ENCODE results near the gene UGT1A4.

UGT1A4 gene

GRCh38 chr2:233718552-233718951 is at the start of gene UGT1A4:
Gene UGT1A4, plus strand, starts transcription at chr2:233718736. Its CDS starts 85 bp downstream, at chr2:233718821.
- H3K27ac ChIP-seq (ENCODE audit: low read length) = no peak within 1 kb of the TSS
- no peaks in the 10 kb centered on the region for H3K9me3 ChIP-seq (ENCODE audit: control insufficient read depth, low read depth, low read length)
- H3K27me3 ChIP-seq (ENCODE audit: control insufficient read depth, insufficient read depth, low read length) = no peaks in the 10 kb centered on the region
- H3K9ac ChIP-seq (ENCODE audit: low read length) = no peak within 1 kb of the TSS
- no peaks in the 10 kb centered on the region for H3K36me3 ChIP-seq (ENCODE audit: control insufficient read depth, low read depth, low read length)
- no peaks in the 10 kb centered on the region for H3K4me1 ChIP-seq (ENCODE audit: control insufficient read depth, low read depth, low read length)
- H3K4me3 ChIP-seq (ENCODE audit: low read length) = no peak within 1 kb of the TSS

- Histone ChIP-seq H3K9me3 (ENCODE audit: control insufficient read depth, low read depth, low read length) (no peaks in the 10 kb centered on the region), H3K27me3 (ENCODE audit: control insufficient read depth, insufficient read depth, low read length) (no peaks in the 10 kb centered on the region), H3K4me1 (ENCODE audit: control insufficient read depth, low read depth, low read length) (peaks cover 4% of the 10 kb centered on the region), H3K9ac (ENCODE audit: low read length) (no peak within 1 kb of the TSS), H3K4me3 (ENCODE audit: low read length) (no peak within 1 kb of the TSS), H3K27ac (ENCODE audit: low read length) (no peak within 1 kb of the TSS), H3K36me3 (ENCODE audit: control insufficient read depth, low read depth, low read length) (no peaks in the 10 kb centered on the region)
Measured at GRCh38 chr2:233671290-233672161, 47.0 kb upstream of the UGT1A4 start, which contains the start of gene UGT1A9. Gene UGT1A9, plus strand, starts transcription at chr2:233671898. Its CDS starts 37 bp downstream, at chr2:233671935.

GRCh38 chr2:233672886-233673285 is 45.6 kb upstream of the UGT1A4 start:
- Histone ChIP-seq H3K27ac (ENCODE audit: low read length) (no peak overlapping the region), H3K36me3 (ENCODE audit: control insufficient read depth, low read depth, low read length) (no peaks in the 10 kb centered on the region)

GRCh38 chr2:233673896-233674295 is 44.6 kb upstream of the UGT1A4 start:
- no peak overlapping the region for H3K27ac ChIP-seq (ENCODE audit: low read length)
- H3K9me3 ChIP-seq (ENCODE audit: control insufficient read depth, low read depth, low read length) = no peaks in the 10 kb centered on the region
- H3K9ac ChIP-seq (ENCODE audit: low read length) = no peak overlapping the region
- no peaks in the 10 kb centered on the region for H3K36me3 ChIP-seq (ENCODE audit: control insufficient read depth, low read depth, low read length)
- peaks cover 4% of the 10 kb centered on the region for H3K4me1 ChIP-seq (ENCODE audit: control insufficient read depth, low read depth, low read length)
- no peaks in the 10 kb centered on the region for H3K27me3 ChIP-seq (ENCODE audit: control insufficient read depth, insufficient read depth, low read length)
- H3K4me3 ChIP-seq (ENCODE audit: low read length) = no peak overlapping the region

More at GRCh38 chr2:233672886-233673285, 45.6 kb upstream of the UGT1A4 start:
- Histone ChIP-seq H3K4me3 (ENCODE audit: low read length) (no peak overlapping the region), H3K4me1 (ENCODE audit: control insufficient read depth, low read depth, low read length) (peaks cover 4% of the 10 kb centered on the region), H3K27me3 (ENCODE audit: control insufficient read depth, insufficient read depth, low read length) (no peaks in the 10 kb centered on the region), H3K9me3 (ENCODE audit: control insufficient read depth, low read depth, low read length) (no peaks in the 10 kb centered on the region), H3K9ac (ENCODE audit: low read length) (no peak overlapping the region)

- Histone ChIP-seq H3K4me3 (ENCODE audit: low read length) (no peak overlapping the region), H3K9ac (ENCODE audit: low read length) (no peak overlapping the region), H3K27me3 (ENCODE audit: control insufficient read depth, insufficient read depth, low read length) (no peaks in the 10 kb centered on the region), H3K4me1 (ENCODE audit: control insufficient read depth, low read depth, low read length) (peaks cover 4% of the 10 kb centered on the region), H3K36me3 (ENCODE audit: control insufficient read depth, low read depth, low read length) (no peaks in the 10 kb centered on the region), H3K27ac (ENCODE audit: low read length) (no peak overlapping the region), H3K9me3 (ENCODE audit: control insufficient read depth, low read depth, low read length) (no peaks in the 10 kb centered on the region)
Measured at GRCh38 chr2:233674314-233674713, 44.2 kb upstream of the UGT1A4 start.

GRCh38 chr2:233674995-233675394 is 43.5 kb upstream of the UGT1A4 start:
- no peak overlapping the region for H3K27ac ChIP-seq (ENCODE audit: low read length)
- H3K4me1 ChIP-seq (ENCODE audit: control insufficient read depth, low read depth, low read length) = peaks cover 4% of the 10 kb centered on the region
- H3K36me3 ChIP-seq (ENCODE audit: control insufficient read depth, low read depth, low read length) = no peaks in the 10 kb centered on the region
- H3K4me3 ChIP-seq (ENCODE audit: low read length) = no peak overlapping the region
- H3K9ac ChIP-seq (ENCODE audit: low read length) = no peak overlapping the region
- H3K27me3 ChIP-seq (ENCODE audit: control insufficient read depth, insufficient read depth, low read length) = no peaks in the 10 kb centered on the region
- no peaks in the 10 kb centered on the region for H3K9me3 ChIP-seq (ENCODE audit: control insufficient read depth, low read depth, low read length)

GRCh38 chr2:233676046-233676445 is 42.5 kb upstream of the UGT1A4 start:
- Histone ChIP-seq H3K27ac (ENCODE audit: low read length) (no peak overlapping the region), H3K9me3 (ENCODE audit: control insufficient read depth, low read depth, low read length) (no peaks in the 10 kb centered on the region), H3K36me3 (ENCODE audit: control insufficient read depth, low read depth, low read length) (no peaks in the 10 kb centered on the region), H3K27me3 (ENCODE audit: control insufficient read depth, insufficient read depth, low read length) (no peaks in the 10 kb centered on the region), H3K4me1 (ENCODE audit: control insufficient read depth, low read depth, low read length) (peaks cover 4% of the 10 kb centered on the region), H3K4me3 (ENCODE audit: low read length) (no peak overlapping the region), H3K9ac (ENCODE audit: low read length) (no peak overlapping the region)

GRCh38 chr2:233679196-233679595 is 39.3 kb upstream of the UGT1A4 start:
- H3K9me3 ChIP-seq (ENCODE audit: control insufficient read depth, low read depth, low read length) = no peaks in the 10 kb centered on the region
- no peak overlapping the region for H3K9ac ChIP-seq (ENCODE audit: low read length)
- no peaks in the 10 kb centered on the region for H3K36me3 ChIP-seq (ENCODE audit: control insufficient read depth, low read depth, low read length)
- H3K4me1 ChIP-seq (ENCODE audit: control insufficient read depth, low read depth, low read length) = peaks cover 4% of the 10 kb centered on the region
- H3K4me3 ChIP-seq (ENCODE audit: low read length) = no peak overlapping the region
- no peaks in the 10 kb centered on the region for H3K27me3 ChIP-seq (ENCODE audit: control insufficient read depth, insufficient read depth, low read length)
- H3K27ac ChIP-seq (ENCODE audit: low read length) = no peak overlapping the region

- Histone ChIP-seq H3K9me3 (ENCODE audit: control insufficient read depth, low read depth, low read length) (no peaks in the 10 kb centered on the region), H3K27me3 (ENCODE audit: control insufficient read depth, insufficient read depth, low read length) (no peaks in the 10 kb centered on the region), H3K4me3 (ENCODE audit: low read length) (no peak overlapping the region), H3K4me1 (ENCODE audit: control insufficient read depth, low read depth, low read length) (no peaks in the 10 kb centered on the region), H3K9ac (ENCODE audit: low read length) (no peak overlapping the region), H3K36me3 (ENCODE audit: control insufficient read depth, low read depth, low read length) (no peaks in the 10 kb centered on the region), H3K27ac (ENCODE audit: low read length) (no peak overlapping the region)
Measured at GRCh38 chr2:233680361-233681045, 38.0 kb upstream of the UGT1A4 start.

GRCh38 chr2:233681521-233682099 is 36.9 kb upstream of the UGT1A4 start, which contains the start of gene UGT1A7:
Gene UGT1A7, plus strand, starts transcription at chr2:233681901. Its CDS starts 37 bp downstream, at chr2:233681938.
- no peaks in the 10 kb centered on the region for H3K27me3 ChIP-seq (ENCODE audit: control insufficient read depth, insufficient read depth, low read length)
- no peak within 1 kb of the TSS for H3K4me3 ChIP-seq (ENCODE audit: low read length)
- H3K36me3 ChIP-seq (ENCODE audit: control insufficient read depth, low read depth, low read length) = no peaks in the 10 kb centered on the region
- H3K4me1 ChIP-seq (ENCODE audit: control insufficient read depth, low read depth, low read length) = no peaks in the 10 kb centered on the region
- no peak within 1 kb of the TSS for H3K27ac ChIP-seq (ENCODE audit: low read length)
- H3K9me3 ChIP-seq (ENCODE audit: control insufficient read depth, low read depth, low read length) = no peaks in the 10 kb centered on the region
- no peak within 1 kb of the TSS for H3K9ac ChIP-seq (ENCODE audit: low read length)

GRCh38 chr2:233684640-233685039 is 33.9 kb upstream of the UGT1A4 start:
- no peak overlapping the region for H3K27ac ChIP-seq (ENCODE audit: low read length)
- no peaks in the 10 kb centered on the region for H3K9me3 ChIP-seq (ENCODE audit: control insufficient read depth, low read depth, low read length)

More at GRCh38 chr2:233684640-233685039, 33.9 kb upstream of the UGT1A4 start:
- no peaks in the 10 kb centered on the region for H3K27me3 ChIP-seq (ENCODE audit: control insufficient read depth, insufficient read depth, low read length)
- H3K4me1 ChIP-seq (ENCODE audit: control insufficient read depth, low read depth, low read length) = peaks cover 10% of the 10 kb centered on the region
- H3K4me3 ChIP-seq (ENCODE audit: low read length) = no peak overlapping the region
- H3K36me3 ChIP-seq (ENCODE audit: control insufficient read depth, low read depth, low read length) = no peaks in the 10 kb centered on the region
- H3K9ac ChIP-seq (ENCODE audit: low read length) = no peak overlapping the region
